Vagina (tissue), 2 donors: ENCODE results near the gene SRI. TPM values are rescaled to one million over a fixed set of nuclear protein-coding genes. Genes with fewer than 3 reads are reported as not detected.

Source experiments
- DNase-seq, 2 donors: peaks; one replicate each; pipeline ENCODE4 v3.0.0-alpha.2; 2017; ENCODE audit errors: extremely low spot score in 2 of 2
- H3K27ac ChIP-seq: fragments of 200-600 bp; sonication (generic); one replicate; pipeline ENCODE4 v1.5.1; 2019
- H3K27me3 ChIP-seq: fragments of 200-600 bp; sonication (generic); one replicate; pipeline ENCODE4 v1.5.1; 2019
- H3K36me3 ChIP-seq, 2 donors: fragments of 200-600 bp; sonication (generic); one replicate each; pipeline ENCODE4 v1.5.1; 2017 to 2019
- H3K4me1 ChIP-seq: fragments of 200-600 bp; sonication (generic); one replicate; pipeline ENCODE4 v1.5.1; 2019
- H3K4me3 ChIP-seq, 2 donors: fragments of 200-600 bp; sonication (generic); 1 replicate in 1 of 2; 2 replicates in 1 of 2; pipeline ENCODE4 v1.5.1; 2016 to 2019
- H3K9me3 ChIP-seq: fragments of 200-600 bp; sonication (generic); one replicate; pipeline ENCODE4 v1.5.1; 2019
- CTCF ChIP-seq, 3 experiments: fragments of 450-650 bp in 2 of 3; fragments of 200-600 bp in 1 of 3; sonication (generic) in 1 of 3; IDR thresholded peaks; one replicate each; pipeline ENCODE4 v1.5.1; 2017 to 2019; ENCODE audit warnings: antibody characterized with exemption in 3 of 3, mild to moderate bottlenecking in 2 of 3, moderate library complexity in 2 of 3
- POLR2A ChIP-seq, 2 donors: fragments of 450-650 bp; IDR thresholded peaks; one replicate each; pipeline ENCODE4 v1.6.1; 2017; ENCODE audit warnings: antibody characterized with exemption in 2 of 2, mild to moderate bottlenecking in 2 of 2, moderate library complexity in 2 of 2
- POLR2AphosphoS5 ChIP-seq, 2 donors: sonication (generic); formaldehyde crosslinking; IDR thresholded peaks; one replicate each; pipeline ENCODE4 v1.9.0; 2017; ENCODE audit warnings: antibody characterized with exemption in 2 of 2, mild to moderate bottlenecking in 2 of 2, low read depth in 1 of 2; ENCODE audit not compliant: insufficient read depth in 1 of 2
- intact Hi-C: fragments of 100-400 bp; cut with DNase I; formaldehyde crosslinking; loops from one replicate; pipeline ENCODE4 v1.15.1; 2023
- total RNA-seq: library from RNA; depleted of rRNA; stranded (reverse); fragments of >200 nt; gene quantifications from one replicate; pipeline ENCODE4 v1.2.3, GENCODE V29; 2016

SRI gene
- total RNA-seq, 1 donor from 2014 or later = 53.0 TPM

GRCh38 chr7:88156356-88156755, 63.5 kb downstream of the SRI start:
- Histone ChIP-seq H3K9me3 (no peaks in the 10 kb centered on the region), H3K27me3 (no peaks in the 10 kb centered on the region), H3K4me1 (no peaks in the 10 kb centered on the region), H3K36me3 (no peaks in the 10 kb centered on the region), H3K27ac (no peak overlapping the region), H3K4me3 (no peak overlapping the region)
- no peak for DNase-seq
- intact Hi-C loops = no loop called here
- TF ChIP-seq POLR2AphosphoS5 (IDR thresholded peaks at IDR 0.05; ENCODE audit: insufficient read depth in 1 of 2, low read depth in 1 of 2) (no peak), CTCF (IDR thresholded peaks at IDR 0.05) (no peak), POLR2A (IDR thresholded peaks at IDR 0.05) (no peak)

GRCh38 chr7:88155756-88156155, 64.1 kb downstream of the SRI start:
- Histone ChIP-seq H3K4me1 (no peaks in the 10 kb centered on the region), H3K27me3 (no peaks in the 10 kb centered on the region), H3K9me3 (no peaks in the 10 kb centered on the region), H3K36me3 (no peaks in the 10 kb centered on the region), H3K27ac (no peak overlapping the region), H3K4me3 (no peak overlapping the region)
- TF ChIP-seq POLR2A (IDR thresholded peaks at IDR 0.05) (no peak), CTCF (IDR thresholded peaks at IDR 0.05) (no peak), POLR2AphosphoS5 (IDR thresholded peaks at IDR 0.05; ENCODE audit: insufficient read depth in 1 of 2, low read depth in 1 of 2) (no peak)
- intact Hi-C loops = no loop called here
- no peak for DNase-seq

Other genes with a start within 250 kb of the SRI start
- gene STEAP4, start 86.9 kb upstream of the SRI start, total RNA-seq = 41.7 TPM